Measurements from ENCODE around the gene PSMA5.
"Not testable (repeated sequence)": the region's sequence is repeated elsewhere in the genome, so short reads cannot be mapped to it uniquely, and the experiment has no call there.

PSMA5 gene

GRCh38 chr1:109426281-109427170 is at the start of gene PSMA5:
TSS of gene PSMA5 (minus strand) at chr1:109426448. CDS start at chr1:109426330, 118 bp downstream.
- peak; percentile 97 to 100 for DNase-seq

GRCh38 chr1:109475261-109475660 is 49.0 kb upstream of the PSMA5 start:
- DNase-seq, result no peak

- DNase-seq, result peak in 1 of 2 donors; percentile 64
Measured at GRCh38 chr1:109474697-109475096, 48.4 kb upstream of the PSMA5 start.

GRCh38 chr1:109473284-109474057 is 47.2 kb upstream of the PSMA5 start:
- not testable (repeated sequence) for DNase-seq

GRCh38 chr1:109472779-109473178 is 46.5 kb upstream of the PSMA5 start:
- DNase-seq, result peak in 1 of 2 donors; percentile 22

GRCh38 chr1:109470245-109470644 is 44.0 kb upstream of the PSMA5 start:
- DNase-seq, result no peak

GRCh38 chr1:109468903-109469302 is 42.7 kb upstream of the PSMA5 start:
- DNase-seq, result no peak

GRCh38 chr1:109468061-109468460 is 41.8 kb upstream of the PSMA5 start:
- DNase-seq, result no peak

GRCh38 chr1:109467301-109467777 is 41.1 kb upstream of the PSMA5 start:
- no peak for DNase-seq

GRCh38 chr1:109466452-109467300 is 40.4 kb upstream of the PSMA5 start, which contains the start of gene SYPL2:
TSS of gene SYPL2 (plus strand) at chr1:109466546. CDS start at chr1:109466844, 298 bp downstream.
- no peak for DNase-seq

GRCh38 chr1:109466125-109466451 is 39.8 kb upstream of the PSMA5 start:
- no peak for DNase-seq

GRCh38 chr1:109457819-109458218 is 31.6 kb upstream of the PSMA5 start:
- no peak for DNase-seq

- DNase-seq, result no peak
Measured at GRCh38 chr1:109454497-109455133, 28.4 kb upstream of the PSMA5 start.

- DNase-seq, result no peak
Measured at GRCh38 chr1:109447524-109447923, 21.3 kb upstream of the PSMA5 start.

GRCh38 chr1:109445949-109446695 is 19.9 kb upstream of the PSMA5 start:
- not testable (repeated sequence) for DNase-seq

- no peak for DNase-seq
Measured at GRCh38 chr1:109444346-109444745, 18.1 kb upstream of the PSMA5 start.

GRCh38 chr1:109443476-109443875 is 17.2 kb upstream of the PSMA5 start:
- no peak for DNase-seq

- peak in 1 of 2 donors; percentile 18 for DNase-seq
Measured at GRCh38 chr1:109441069-109441468, 14.8 kb upstream of the PSMA5 start.

GRCh38 chr1:109438798-109439297 is 12.6 kb upstream of the PSMA5 start:
- peak; percentile 78 to 93 for DNase-seq

- DNase-seq, result no peak
Measured at GRCh38 chr1:109434484-109434883, 8.2 kb upstream of the PSMA5 start.

GRCh38 chr1:109433322-109433721 is 7.1 kb upstream of the PSMA5 start:
- peak; percentile 44 to 72 for DNase-seq
